Lung (tissue), 12 donors: Measurements from ENCODE around the gene CDKN1C. TPM values are rescaled to one million over a fixed set of nuclear protein-coding genes. Genes with fewer than 3 reads are reported as not detected.
A peak's percentile ranks its signal among the peaks of the same experiment; 100 is the strongest.

Experiments used
- ATAC-seq: fragments of 200-7000 bp; cut with Tn5 transposase; one replicate; pipeline ENCODE4 v1.9.1; 2020; ENCODE audit warnings: moderate number of reproducible peaks; ENCODE audit not compliant: insufficient read depth, low FRiP score
- DNase-seq, 3 donors: peaks; one replicate each; pipeline ENCODE4 v3.0.0-alpha.2; 2013 to 2017
- H3K27ac ChIP-seq, 2 donors: one replicate each; pipeline ENCODE4 v1.5.1; 2013; ENCODE audit warnings: mild to moderate bottlenecking in 2 of 2, moderate library complexity in 2 of 2, control low read depth in 1 of 2, inconsistent platforms in 1 of 2, low read depth in 1 of 2, low read length in 1 of 2
- H3K27me3 ChIP-seq, 3 donors: one replicate each; pipeline ENCODE4 v1.5.1; 2013; ENCODE audit warnings: low read length in 2 of 3; ENCODE audit not compliant: control insufficient read depth in 3 of 3, insufficient read depth in 3 of 3
- H3K36me3 ChIP-seq, 4 donors: one replicate each; pipeline ENCODE4 v1.5.1; 2013; ENCODE audit warnings: low read length in 4 of 4, mild to moderate bottlenecking in 1 of 4, moderate library complexity in 1 of 4; ENCODE audit not compliant: control insufficient read depth in 4 of 4, insufficient read depth in 4 of 4
- H3K4me1 ChIP-seq, 5 donors: one replicate each; pipeline ENCODE4 v1.5.1; 2013; ENCODE audit warnings: low read length in 5 of 5, mild to moderate bottlenecking in 2 of 5, moderate library complexity in 1 of 5; ENCODE audit not compliant: control insufficient read depth in 5 of 5, insufficient read depth in 5 of 5
- H3K4me3 ChIP-seq: one replicate; pipeline ENCODE4 v1.5.1; 2013; ENCODE audit warnings: mild to moderate bottlenecking, control low read depth, moderate library complexity
- H3K9ac ChIP-seq, 2 donors: one replicate each; pipeline ENCODE4 v1.5.1; 2013; ENCODE audit warnings: low read length in 2 of 2, control low read depth in 1 of 2; ENCODE audit not compliant: insufficient read depth in 1 of 2
- H3K9me3 ChIP-seq, 4 donors: one replicate each; pipeline ENCODE4 v1.5.1; 2013; ENCODE audit warnings: low read length in 3 of 4, mild to moderate bottlenecking in 1 of 4, moderate library complexity in 1 of 4; ENCODE audit not compliant: control insufficient read depth in 4 of 4, insufficient read depth in 3 of 4
- WGBS, 2 donors: extraction: QIAGEN DNeasy Blood & Tissue Kit; methylation state at CpG; one replicate each; pipeline ENCODE4 v1.1.7; 2013; 5-methylcytosine and 5-hydroxymethylcytosine counted together
- polyA plus RNA-seq, 2 donors: library from polyadenylated mRNA; stranded (reverse); fragments of 200-250 nt; gene quantifications; one replicate each; pipeline ENCODE4 v1.2.1, GENCODE V29; 2013
- total RNA-seq, 2 donors: library from RNA; depleted of rRNA in 1 of 2; stranded (reverse); fragments of >200 nt in 1 of 2; gene quantifications; one replicate each; pipeline ENCODE4 v1.2.1, GENCODE V29; 2014 to 2021
- TF ChIP-seq, protein P1 (sequence below): IDR thresholded peaks from 2 replicates; pipeline ENCODE4 v1.5.1; 2012; ENCODE audit warnings: mild to moderate bottlenecking; ENCODE audit errors: control extremely low read depth, extremely low read depth
- donor health status: control.
- donor health status: control.
- donor health status: Bipolar disorder and iron deficiency.
- donor health status: healthy.
- donor health status: DM: yes; HTN: yes; CAD: no.

Gene CDKN1C
- total and polyA plus RNA-seq, 4 donors: 9.9 to 123 (median 26.8) TPM

- 91 to 92% methylated on average over 20 of the region's 20 CpGs for WGBS, 2 donors
- no peaks in the 10 kb centered on the region for H3K9me3 ChIP-seq
- H3K9ac ChIP-seq: no peak overlapping the region
- no peak overlapping the region for H3K4me3 ChIP-seq
- no peak for ATAC-seq
- TF ChIP-seq, protein P1, sequence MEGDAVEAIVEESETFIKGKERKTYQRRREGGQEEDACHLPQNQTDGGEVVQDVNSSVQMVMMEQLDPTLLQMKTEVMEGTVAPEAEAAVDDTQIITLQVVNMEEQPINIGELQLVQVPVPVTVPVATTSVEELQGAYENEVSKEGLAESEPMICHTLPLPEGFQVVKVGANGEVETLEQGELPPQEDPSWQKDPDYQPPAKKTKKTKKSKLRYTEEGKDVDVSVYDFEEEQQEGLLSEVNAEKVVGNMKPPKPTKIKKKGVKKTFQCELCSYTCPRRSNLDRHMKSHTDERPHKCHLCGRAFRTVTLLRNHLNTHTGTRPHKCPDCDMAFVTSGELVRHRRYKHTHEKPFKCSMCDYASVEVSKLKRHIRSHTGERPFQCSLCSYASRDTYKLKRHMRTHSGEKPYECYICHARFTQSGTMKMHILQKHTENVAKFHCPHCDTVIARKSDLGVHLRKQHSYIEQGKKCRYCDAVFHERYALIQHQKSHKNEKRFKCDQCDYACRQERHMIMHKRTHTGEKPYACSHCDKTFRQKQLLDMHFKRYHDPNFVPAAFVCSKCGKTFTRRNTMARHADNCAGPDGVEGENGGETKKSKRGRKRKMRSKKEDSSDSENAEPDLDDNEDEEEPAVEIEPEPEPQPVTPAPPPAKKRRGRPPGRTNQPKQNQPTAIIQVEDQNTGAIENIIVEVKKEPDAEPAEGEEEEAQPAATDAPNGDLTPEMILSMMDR: no peak
- H3K27me3 ChIP-seq: no peaks in the 10 kb centered on the region
- no peak overlapping the region for H3K27ac ChIP-seq
- H3K36me3 ChIP-seq: no peaks in the 10 kb centered on the region
- no peak for DNase-seq
- peaks cover 0 to 28% (median 7%) of the 10 kb centered on the region in 5 donors for H3K4me1 ChIP-seq
These were observed 30.7 kb upstream of the CDKN1C start for GRCh38 chr11:2916114-2916891.

DNA sequence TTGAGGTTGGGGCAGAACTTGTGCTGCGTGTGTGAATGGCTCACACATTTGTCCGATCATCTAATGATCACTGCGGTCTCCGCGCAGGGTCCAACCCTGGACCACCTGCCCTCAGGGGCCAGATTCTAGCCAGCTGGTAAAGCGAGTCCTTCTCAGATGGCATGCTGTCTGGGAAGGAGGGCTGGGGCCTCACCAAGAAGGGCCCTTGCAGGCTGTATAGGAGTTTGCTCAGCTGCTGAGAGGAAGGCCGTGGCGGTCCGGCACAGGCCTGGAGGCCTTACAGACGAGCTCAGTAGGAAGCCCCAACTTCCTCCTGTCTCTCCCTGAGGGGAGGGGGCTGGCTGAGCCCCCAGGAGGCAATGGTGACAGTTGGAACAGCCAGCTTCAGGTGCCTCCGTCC lies 29.9 kb upstream of the CDKN1C start:
- Histone ChIP-seq H3K36me3 (no peaks in the 10 kb centered on the region), H3K9me3 (no peaks in the 10 kb centered on the region), H3K4me1 (peaks cover 0 to 28% (median 7%) of the 10 kb centered on the region in 5 donors), H3K9ac (no peak overlapping the region), H3K27me3 (no peaks in the 10 kb centered on the region), H3K27ac (no peak overlapping the region), H3K4me3 (no peak overlapping the region)
- DNase-seq (no peak), ATAC-seq (no peak)
- TF ChIP-seq, protein P1: no peak
- 88 to 90% methylated on average over 11 of the region's 11 CpGs for WGBS, 2 donors

- Histone ChIP-seq H3K4me3 (no peak overlapping the region), H3K36me3 (no peaks in the 10 kb centered on the region), H3K9ac (no peak overlapping the region), H3K9me3 (no peaks in the 10 kb centered on the region), H3K27ac (peak overlapping the region in 1 of 2 donors; percentile 58), H3K4me1 (peaks cover 0 to 28% (median 7%) of the 10 kb centered on the region in 5 donors), H3K27me3 (peaks cover 0 to 2% (median 0%) of the 10 kb centered on the region in 3 donors)
- TF ChIP-seq, protein P1: no peak
- ATAC-seq (no peak), DNase-seq (peak in 2 of 3 donors; percentile 65 to 72)
- 61 to 66% methylated on average over 17 to 18 of the region's 18 CpGs for WGBS, 2 donors
These were observed 29.1 kb upstream of the CDKN1C start for GRCh38 chr11:2914455-2915195.
